GM19023 (cell line): Measurements from ENCODE around the gene PCDHGA12.

Experiments used
- ATAC-seq: cut with Tn5 transposase; IDR thresholded peaks from one replicate; pipeline ENCODE4 v1.9.1; 2021; ENCODE audit warnings: mild to moderate bottlenecking, moderate library complexity; ENCODE audit not compliant: unreplicated experiment

Gene PCDHGA12

GRCh38 chr5:141439411-141440141 lies 9.3 kb downstream of the PCDHGA12 start:
- ATAC-seq = no peak

GRCh38 chr5:141440341-141440740 lies 10.0 kb downstream of the PCDHGA12 start:
- no peak for ATAC-seq

- ATAC-seq = no peak
Measured at GRCh38 chr5:141441571-141442170, 11.4 kb downstream of the PCDHGA12 start.

- ATAC-seq = no peak
Measured at GRCh38 chr5:141465351-141465750, 35.0 kb downstream of the PCDHGA12 start.

- peak; percentile 97 for ATAC-seq
Measured at GRCh38 chr5:141475625-141476131, 45.4 kb downstream of the PCDHGA12 start, which contains the start of gene PCDHGC3. TSS of gene PCDHGC3 (plus strand) at chr5:141475966. CDS start at chr5:141476117, 151 bp downstream.

GRCh38 chr5:141476132-141476911 lies 46.0 kb downstream of the PCDHGA12 start:
- peak; percentile 28 for ATAC-seq

- no peak for ATAC-seq
Measured at GRCh38 chr5:141477044-141477575, 46.8 kb downstream of the PCDHGA12 start.

GRCh38 chr5:141477815-141478214 lies 47.5 kb downstream of the PCDHGA12 start:
- no peak for ATAC-seq

- ATAC-seq = no peak
Measured at GRCh38 chr5:141478321-141478945, 48.1 kb downstream of the PCDHGA12 start.

GRCh38 chr5:141479776-141480175 lies 49.5 kb downstream of the PCDHGA12 start:
- ATAC-seq = no peak
